SK-N-SH (cell line): ENCODE measurements around the gene ARHGAP26. TPM values are rescaled to one million over a fixed set of nuclear protein-coding genes. Genes with fewer than 3 reads are reported as not detected.

Experiments
- CTCF ChIA-PET: fragments of 300-600, 350-600 bp; formaldehyde crosslinking; extraction: SDS; loops from one replicate; lab custom pipeline; 2021; lab: Yijun Ruan, JAX
- POLR2A ChIA-PET: fragments of 350-600 bp; sonication (Branson Sonifier 250); formaldehyde crosslinking; extraction: SDS; loops from one replicate; lab custom pipeline; 2020; ENCODE audit warnings: antibody characterized with exemption, inconsistent platforms; lab: Yijun Ruan, JAX
- DNase-seq: peaks from one replicate; pipeline ENCODE4 v3.0.0; 2012
- H2AFZ ChIP-seq: fragments of 200-600 bp; sonication (generic); 2 replicates; pipeline ENCODE4 v1.8.1; 2016; ENCODE audit warnings: antibody characterized with exemption, mild to moderate bottlenecking, low read depth
- H3F3A ChIP-seq: fragments of 200-600 bp; sonication (generic); replicated peaks from 2 replicates; pipeline ENCODE3; 2016; ENCODE audit warnings: antibody characterized with exemption, mild to moderate bottlenecking; ENCODE audit not compliant: insufficient read depth
- H3K27ac ChIP-seq, 2 experiments: fragments of 200-500 bp in 1 of 2; fragments of 200-600 bp in 1 of 2; sonication (Bioruptor generic) in 1 of 2; sonication (generic), shearing (Covaris generic) in 1 of 2; 2 replicates each; pipeline versions ENCODE4 v1.5.1 to v1.6.1; 2014 to 2016; ENCODE audit warnings: low read depth in 2 of 2, inconsistent platforms in 1 of 2, low read length in 1 of 2, mild to moderate bottlenecking in 1 of 2, mixed read lengths in 1 of 2
- H3K27me3 ChIP-seq: fragments of 200-600 bp; sonication (generic), shearing (Covaris generic); 2 replicates; pipeline ENCODE4 v1.6.1; 2016; ENCODE audit warnings: mixed run types; ENCODE audit not compliant: insufficient read depth
- H3K36me3 ChIP-seq, 2 experiments: fragments of 200-500 bp in 1 of 2; fragments of 200-600 bp in 1 of 2; sonication (Bioruptor generic) in 1 of 2; sonication (generic) in 1 of 2; replicated peaks in 1 of 2; 2 replicates each; pipeline versions ENCODE3 to v1.5.1; 2014 to 2016; ENCODE audit warnings: low read length in 1 of 2, mild to moderate bottlenecking in 1 of 2; ENCODE audit not compliant: insufficient read depth in 2 of 2, control insufficient read depth in 1 of 2
- H3K4me1 ChIP-seq, 2 experiments: fragments of 200-500 bp in 1 of 2; fragments of 200-600 bp in 1 of 2; sonication (Bioruptor generic) in 1 of 2; sonication (generic), shearing (Covaris generic) in 1 of 2; 2 replicates each; pipeline versions ENCODE4 v1.5.1 to v1.6.1; 2014 to 2016; ENCODE audit warnings: low read depth in 1 of 2, low read length in 1 of 2, mixed run types in 1 of 2; ENCODE audit not compliant: insufficient read depth in 2 of 2, control insufficient read depth in 1 of 2
- H3K4me2 ChIP-seq: fragments of 200-600 bp; sonication (generic), shearing (Covaris generic); 2 replicates; pipeline ENCODE4 v1.6.1; 2017; ENCODE audit warnings: mixed run types
- H3K4me3 ChIP-seq, 2 experiments: fragments of 200-500 bp in 1 of 2; fragments of 200-600 bp in 1 of 2; sonication (Bioruptor generic) in 1 of 2; sonication (generic), shearing (Covaris generic) in 1 of 2; 2 replicates each; pipeline versions ENCODE4 v1.5.1 to v1.8.1; 2014 to 2016; ENCODE audit warnings: low read depth in 2 of 2, inconsistent platforms in 1 of 2, low read length in 1 of 2, mild to moderate bottlenecking in 1 of 2, mixed read lengths in 1 of 2, moderate library complexity in 1 of 2
- H3K79me2 ChIP-seq: fragments of 200-600 bp; sonication (generic); 2 replicates; pipeline ENCODE4 v1.8.1; 2017; ENCODE audit warnings: mild to moderate bottlenecking; ENCODE audit not compliant: insufficient read depth
- H3K9ac ChIP-seq: fragments of 200-600 bp; sonication (generic); 2 replicates; pipeline ENCODE4 v1.6.1; 2017; ENCODE audit warnings: mixed run types
- H3K9me2 ChIP-seq: fragments of 200-600 bp; sonication (generic); 2 replicates; pipeline ENCODE4 v1.6.1; 2017; ENCODE audit warnings: mixed run types
- H3K9me3 ChIP-seq: fragments of 200-600 bp; sonication (generic); 2 replicates; pipeline ENCODE4 v1.6.1; 2017; ENCODE audit warnings: mixed run types, mild to moderate bottlenecking, moderate library complexity
- H4K20me1 ChIP-seq: fragments of 200-600 bp; sonication (generic); 2 replicates; pipeline ENCODE4 v1.6.1; 2017; ENCODE audit warnings: mild to moderate bottlenecking, mixed run types; ENCODE audit not compliant: insufficient read depth
- ELF1 ChIP-seq: IDR thresholded peaks from 2 replicates; pipeline ENCODE4 v1.4.0; 2012
- GABPA ChIP-seq: IDR thresholded peaks from 2 replicates; pipeline ENCODE4 v1.4.0; 2012; ENCODE audit warnings: low read depth, mild to moderate bottlenecking
- GATA2 ChIP-seq: sonication (generic); formaldehyde crosslinking; IDR thresholded peaks from 2 replicates; pipeline ENCODE4 v1.5.0; 2020; ENCODE audit warnings: mild to moderate bottlenecking, missing genetic modification reagents
- RAD21 ChIP-seq: IDR thresholded peaks from 2 replicates; pipeline ENCODE4 v1.6.1; 2012; ENCODE audit warnings: mild to moderate bottlenecking, low read length
- SIN3A ChIP-seq: IDR thresholded peaks from 2 replicates; pipeline ENCODE4 v1.6.1; 2012; ENCODE audit warnings: low read depth, mild to moderate bottlenecking, low read length, moderate library complexity, borderline replicate concordance
- SMC3 ChIP-seq: IDR thresholded peaks from 2 replicates; pipeline ENCODE4 v1.6.1; 2012; ENCODE audit warnings: low read depth, low read length, improper control_type of control experiment
- TAF1 ChIP-seq: IDR thresholded peaks from 2 replicates; pipeline ENCODE4 v1.6.1; 2012; ENCODE audit warnings: low read depth, mild to moderate bottlenecking, low read length, moderate library complexity, borderline replicate concordance
- YY1 ChIP-seq: IDR thresholded peaks from 2 replicates; pipeline ENCODE4 v1.4.0; 2012; ENCODE audit warnings: low read depth, mild to moderate bottlenecking
- WGBS: methylation state at CpG from one replicate; pipeline ENCODE4 v1.1.6; 2017; ENCODE audit warnings: low lambda C conversion rate; 5-methylcytosine and 5-hydroxymethylcytosine counted together
- polyA plus RNA-seq, 3 experiments: library from polyadenylated mRNA; depleted of rRNA; stranded (reverse); fragments of >200 nt; gene quantifications; 2 replicates each; pipeline ENCODE4 v1.2.3, GENCODE V29; 2012
- TF ChIP-seq, protein P1 (sequence below): fragments of 200-600 bp; sonication (generic); IDR thresholded peaks from 2 replicates; pipeline ENCODE4 v1.6.1; 2017; ENCODE audit warnings: antibody characterized with exemption, mild to moderate bottlenecking, moderate library complexity
- TF ChIP-seq, protein P2 (sequence below): fragments of 150-350 bp; IDR thresholded peaks from 2 replicates; pipeline ENCODE4 v1.6.1; 2016; ENCODE audit warnings: mild to moderate bottlenecking, low read depth, low read length

ARHGAP26 gene
- polyA plus RNA-seq, 1 of the 3 experiments (the other 2 are of a cell fraction), result 6.1 TPM

DNA sequence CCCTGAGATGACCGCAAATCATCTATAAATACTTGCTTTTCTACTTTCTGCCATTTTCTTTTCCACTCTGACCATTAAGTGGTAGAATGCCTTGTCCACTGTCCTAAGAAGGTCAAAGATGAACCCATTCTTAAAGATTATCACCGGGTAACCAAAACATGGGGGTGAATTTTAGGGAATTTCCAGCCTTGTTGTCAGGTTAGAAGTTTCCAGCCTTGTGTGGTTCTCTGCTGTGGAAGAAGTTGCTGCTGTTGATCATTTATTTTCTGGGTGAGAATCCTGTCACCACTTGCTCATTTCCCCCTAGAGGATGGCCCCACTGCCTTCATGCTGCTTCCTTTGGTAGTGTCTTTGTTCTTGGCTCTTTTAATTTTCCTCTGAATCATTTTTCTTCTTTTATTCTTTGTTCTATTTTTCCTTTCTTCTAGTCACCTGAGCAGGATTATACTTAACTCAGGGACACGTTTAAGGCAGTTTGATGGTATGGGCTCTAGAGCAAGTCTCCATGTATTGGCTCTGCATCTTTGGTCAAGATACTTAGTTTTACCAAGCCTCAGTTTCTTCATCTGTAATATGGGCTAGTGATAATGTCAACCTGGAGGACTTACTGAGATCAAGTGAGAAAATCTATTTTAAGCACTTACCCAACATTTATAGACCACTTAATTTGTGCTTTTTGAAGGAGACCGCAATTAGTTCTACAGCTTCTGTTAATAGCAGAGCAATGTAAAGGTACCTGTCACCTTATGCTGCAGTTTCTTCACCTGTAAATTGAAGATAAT, 266.2 kb downstream of the ARHGAP26 start:
- no peak for DNase-seq
- Histone ChIP-seq H3K27me3 (no peaks in the 10 kb centered on the region), H3K9ac (no peak overlapping the region), H3K9me2 (no peaks in the 10 kb centered on the region), H4K20me1 (no peaks in the 10 kb centered on the region), H3K4me1 (peaks cover 0 to 7% of the 10 kb centered on the region in 2 experiments; a peak in 2 of 4 replicates), H3F3A (peaks cover 13% of the 10 kb centered on the region), H3K27ac (no peak overlapping the region), H3K4me3 (no peak overlapping the region), H3K4me2 (no peak overlapping the region), H3K79me2 (no peaks in the 10 kb centered on the region), H3K36me3 (peaks cover 0 to 15% of the 10 kb centered on the region in 2 experiments), H3K9me3 (no peaks in the 10 kb centered on the region), H2AFZ (no peak overlapping the region)
- 96% methylated on average over 4 of the region's 4 CpGs for WGBS
- TF ChIP-seq SMC3, result no peak
- TF ChIP-seq, protein P1, sequence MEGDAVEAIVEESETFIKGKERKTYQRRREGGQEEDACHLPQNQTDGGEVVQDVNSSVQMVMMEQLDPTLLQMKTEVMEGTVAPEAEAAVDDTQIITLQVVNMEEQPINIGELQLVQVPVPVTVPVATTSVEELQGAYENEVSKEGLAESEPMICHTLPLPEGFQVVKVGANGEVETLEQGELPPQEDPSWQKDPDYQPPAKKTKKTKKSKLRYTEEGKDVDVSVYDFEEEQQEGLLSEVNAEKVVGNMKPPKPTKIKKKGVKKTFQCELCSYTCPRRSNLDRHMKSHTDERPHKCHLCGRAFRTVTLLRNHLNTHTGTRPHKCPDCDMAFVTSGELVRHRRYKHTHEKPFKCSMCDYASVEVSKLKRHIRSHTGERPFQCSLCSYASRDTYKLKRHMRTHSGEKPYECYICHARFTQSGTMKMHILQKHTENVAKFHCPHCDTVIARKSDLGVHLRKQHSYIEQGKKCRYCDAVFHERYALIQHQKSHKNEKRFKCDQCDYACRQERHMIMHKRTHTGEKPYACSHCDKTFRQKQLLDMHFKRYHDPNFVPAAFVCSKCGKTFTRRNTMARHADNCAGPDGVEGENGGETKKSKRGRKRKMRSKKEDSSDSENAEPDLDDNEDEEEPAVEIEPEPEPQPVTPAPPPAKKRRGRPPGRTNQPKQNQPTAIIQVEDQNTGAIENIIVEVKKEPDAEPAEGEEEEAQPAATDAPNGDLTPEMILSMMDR, result no peak
- TF ChIP-seq TAF1, result no peak
- no peak for TF ChIP-seq SIN3A
- TF ChIP-seq, protein P2, sequence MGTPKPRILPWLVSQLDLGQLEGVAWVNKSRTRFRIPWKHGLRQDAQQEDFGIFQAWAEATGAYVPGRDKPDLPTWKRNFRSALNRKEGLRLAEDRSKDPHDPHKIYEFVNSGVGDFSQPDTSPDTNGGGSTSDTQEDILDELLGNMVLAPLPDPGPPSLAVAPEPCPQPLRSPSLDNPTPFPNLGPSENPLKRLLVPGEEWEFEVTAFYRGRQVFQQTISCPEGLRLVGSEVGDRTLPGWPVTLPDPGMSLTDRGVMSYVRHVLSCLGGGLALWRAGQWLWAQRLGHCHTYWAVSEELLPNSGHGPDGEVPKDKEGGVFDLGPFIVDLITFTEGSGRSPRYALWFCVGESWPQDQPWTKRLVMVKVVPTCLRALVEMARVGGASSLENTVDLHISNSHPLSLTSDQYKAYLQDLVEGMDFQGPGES, result no peak
- TF ChIP-seq RAD21, result no peak
- no peak for TF ChIP-seq GABPA
- no peak for TF ChIP-seq GATA2 (CRISPR knock-in tag)
- no peak for TF ChIP-seq YY1
- no peak for TF ChIP-seq ELF1
- ChIA-PET CTCF (interaction anchor here (1.1 kb wide), 1 partner anchor 11 kb away, joined by 4 read pairs; no protein-coding TSS in a partner anchor), POLR2A (no interaction called here)

DNA sequence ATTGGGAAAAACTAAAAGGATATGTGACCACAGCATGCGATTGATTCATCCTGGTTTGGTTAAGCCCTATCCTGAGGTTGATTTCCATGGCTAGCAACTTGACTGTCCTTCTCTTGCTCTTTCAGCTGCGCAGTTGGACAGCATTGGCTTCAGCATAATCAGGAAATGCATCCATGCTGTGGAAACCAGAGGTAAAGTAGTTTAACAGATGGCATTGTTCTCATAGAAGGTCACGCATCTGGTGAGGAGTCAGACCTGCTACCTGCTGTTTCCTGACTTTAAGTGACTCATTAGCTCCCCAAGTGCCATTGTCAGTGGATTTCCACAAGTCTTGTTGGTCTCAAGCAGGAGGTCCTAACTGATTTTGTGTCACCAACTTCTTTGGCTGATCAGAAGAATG, 266.9 kb downstream of the ARHGAP26 start:
- 95% methylated on average over 3 of the region's 3 CpGs for WGBS
- H3K27ac ChIP-seq, result no peak overlapping the region
- no peaks in the 10 kb centered on the region for H3K9me3 ChIP-seq
- H3K4me1 ChIP-seq, result peaks cover 2 to 11% of the 10 kb centered on the region in 2 experiments; a peak in 3 of 4 replicates
- no peaks in the 10 kb centered on the region for H3K9me2 ChIP-seq
- no peak overlapping the region for H3K4me3 ChIP-seq
- H3K36me3 ChIP-seq, result peaks cover 0 to 22% of the 10 kb centered on the region in 2 experiments
- H2AFZ ChIP-seq, result no peak overlapping the region
- H3K4me2 ChIP-seq, result no peak overlapping the region
- POLR2A ChIA-PET, result no interaction called here
- H4K20me1 ChIP-seq, result no peaks in the 10 kb centered on the region
- H3K9ac ChIP-seq, result no peak overlapping the region
- H3K27me3 ChIP-seq, result no peaks in the 10 kb centered on the region
- CTCF ChIA-PET, result interaction anchor here (1.1 kb wide), 1 partner anchor 12 kb away, joined by 4 read pairs; no protein-coding TSS in a partner anchor
- H3K79me2 ChIP-seq, result no peaks in the 10 kb centered on the region
- peaks cover 13% of the 10 kb centered on the region for H3F3A ChIP-seq
- TF ChIP-seq SIN3A, result no peak
- TF ChIP-seq YY1, result no peak
- no peak for DNase-seq
